HG03571 (cell line): ENCODE results near the gene MAST4.

Experiments
- ATAC-seq: cut with Tn5 transposase; IDR thresholded peaks from one replicate; pipeline ENCODE4 v1.9.1; 2021; ENCODE audit not compliant: unreplicated experiment

Gene MAST4

GRCh38 chr5:67009028-67009427 lies 412.8 kb downstream of the MAST4 start:
- no peak for ATAC-seq

- ATAC-seq = no peak
These were observed 414.7 kb downstream of the MAST4 start for GRCh38 chr5:67010684-67011409.

- ATAC-seq = no peak
These were observed 415.2 kb downstream of the MAST4 start for GRCh38 chr5:67011422-67011821.

GRCh38 chr5:67012171-67012570 lies 416.0 kb downstream of the MAST4 start:
- ATAC-seq = no peak

- ATAC-seq = no peak
These were observed 417.5 kb downstream of the MAST4 start for GRCh38 chr5:67013719-67014118.

- ATAC-seq = no peak
These were observed 418.0 kb downstream of the MAST4 start for GRCh38 chr5:67014191-67014590.

- ATAC-seq = no peak
These were observed 418.8 kb downstream of the MAST4 start for GRCh38 chr5:67014957-67015400.

GRCh38 chr5:67015541-67016191 lies 419.5 kb downstream of the MAST4 start:
- ATAC-seq = no peak

- ATAC-seq = no peak
These were observed 423.1 kb downstream of the MAST4 start for GRCh38 chr5:67019065-67019845.

- no peak for ATAC-seq
These were observed 424.0 kb downstream of the MAST4 start for GRCh38 chr5:67020096-67020615.

- no peak for ATAC-seq
These were observed 424.8 kb downstream of the MAST4 start for GRCh38 chr5:67021031-67021430.

- no peak for ATAC-seq
These were observed 425.3 kb downstream of the MAST4 start for GRCh38 chr5:67021521-67021920.

- ATAC-seq = no peak
These were observed 425.8 kb downstream of the MAST4 start for GRCh38 chr5:67021962-67022361.

- ATAC-seq = no peak
These were observed 429.3 kb downstream of the MAST4 start for GRCh38 chr5:67025457-67025856.

- no peak for ATAC-seq
These were observed 430.1 kb downstream of the MAST4 start for GRCh38 chr5:67026278-67026677.

GRCh38 chr5:67027171-67027570 lies 431.0 kb downstream of the MAST4 start:
- ATAC-seq = no peak

- no peak for ATAC-seq
These were observed 432.2 kb downstream of the MAST4 start for GRCh38 chr5:67028371-67028770.

GRCh38 chr5:67028941-67029340 lies 432.7 kb downstream of the MAST4 start:
- no peak for ATAC-seq

- no peak for ATAC-seq
These were observed 433.3 kb downstream of the MAST4 start for GRCh38 chr5:67029481-67029880.

GRCh38 chr5:67030289-67031056 lies 434.3 kb downstream of the MAST4 start:
- no peak for ATAC-seq

- no peak for ATAC-seq
These were observed 434.9 kb downstream of the MAST4 start for GRCh38 chr5:67031057-67031443.
